ENCODE data around the gene JMJD1C. TPM values are rescaled to one million over a fixed set of nuclear protein-coding genes. Genes with fewer than 3 reads are reported as not detected.
A peak's percentile ranks its signal among the peaks of the same experiment; 100 is the strongest.
"Not testable (repeated sequence)": the region's sequence is repeated elsewhere in the genome, so short reads cannot be mapped to it uniquely, and the experiment has no call there.

The JMJD1C gene
- total RNA-seq, 1 experiment from 2014 or later: 139 TPM

GRCh38 chr10:63288170-63288569 is 177.6 kb downstream of the JMJD1C start:
- no peaks in the 10 kb centered on the region for H3K9me2 ChIP-seq (replicated peaks; ENCODE audit: low read length)
- H3K27me3 ChIP-seq (ENCODE audit: low read length): no peaks in the 10 kb centered on the region
- no peak overlapping the region for H3K27ac ChIP-seq (ENCODE audit: low read length)
- no peak overlapping the region for H2AFZ ChIP-seq (ENCODE audit: low read length)
- H3K4me3 ChIP-seq (ENCODE audit: low read length): no peak overlapping the region
- ChIA-PET POLR2A (ENCODE audit: unreplicated experiment) (no interaction called here), CTCF (no interaction called here)
- ATAC-seq (no peak), DNase-seq (no peak)
- peaks cover 15% of the 10 kb centered on the region; the same call in 1 of the 2 replicates for H3K36me3 ChIP-seq (ENCODE audit: low read depth, low read length)
- TF ChIP-seq CTCF (conservative IDR thresholded peaks at IDR 0.05; ENCODE audit: low read depth, low read length): no peak
- no peak for TF ChIP-seq EZH2 (IDR thresholded peaks at IDR 0.05; ENCODE audit: low read length, unreplicated experiment)
- no peak for TF ChIP-seq EZH2phosphoT487 (IDR thresholded peaks at IDR 0.05; ENCODE audit: borderline replicate concordance, low read length)
- peaks cover 9% of the 10 kb centered on the region; the same call in 1 of the 2 replicates for H3K9me3 ChIP-seq (ENCODE audit: low read length)
- H3K4me1 ChIP-seq (ENCODE audit: insufficient read depth, low read length): peaks cover 6% of the 10 kb centered on the region
- no peak overlapping the region for H3K9ac ChIP-seq (ENCODE audit: low read length)
- peaks cover 13% of the 10 kb centered on the region; the same call in 1 of the 2 replicates for H3K79me2 ChIP-seq (ENCODE audit: low read length)
- BruUV-seq (replicated peaks): no TSS peak
- intact Hi-C loops (cut with micrococcal nuclease): loop anchor here (5.0 kb wide), 1 partner anchor 69 kb away; no protein-coding TSS in a partner anchor
- H3F3A ChIP-seq (ENCODE audit: low read length, unreplicated experiment): peaks cover 4% of the 10 kb centered on the region
- no peaks in the 10 kb centered on the region for H4K20me1 ChIP-seq (ENCODE audit: low read length)
- no peak overlapping the region for H3K4me2 ChIP-seq (ENCODE audit: low read length)

GRCh38 chr10:63286754-63287264 is 179.0 kb downstream of the JMJD1C start:
- H3K27ac ChIP-seq (ENCODE audit: low read length): no peak overlapping the region
- TF ChIP-seq CTCF (conservative IDR thresholded peaks at IDR 0.05; ENCODE audit: low read depth, low read length): no peak
- TF ChIP-seq EZH2 (IDR thresholded peaks at IDR 0.05; ENCODE audit: low read length, unreplicated experiment): no peak
- TF ChIP-seq EZH2phosphoT487 (IDR thresholded peaks at IDR 0.05; ENCODE audit: borderline replicate concordance, low read length): no peak
- H3F3A ChIP-seq (ENCODE audit: low read length, unreplicated experiment): peaks cover 4% of the 10 kb centered on the region
- H4K20me1 ChIP-seq (ENCODE audit: low read length): no peaks in the 10 kb centered on the region
- peaks cover 9% of the 10 kb centered on the region; the same call in 1 of the 2 replicates for H3K9me3 ChIP-seq (ENCODE audit: low read length)
- H3K9ac ChIP-seq (ENCODE audit: low read length): no peak overlapping the region
- intact Hi-C loops (cut with micrococcal nuclease): loop anchor here (5.0 kb wide), 1 partner anchor 70 kb away; no protein-coding TSS in a partner anchor
- no peak overlapping the region for H3K4me3 ChIP-seq (ENCODE audit: low read length)
- ChIA-PET POLR2A (ENCODE audit: unreplicated experiment) (interaction anchor here (0.6 to 0.8 kb wide), 2 partner anchors 18 to 116 kb away, joined by 4 to 5 read pairs; no protein-coding TSS in a partner anchor), CTCF (no interaction called here)
- H3K4me2 ChIP-seq (ENCODE audit: low read length): 0 out of 2 replicates have a peak overlapping the region, but pooled peaks have one; percentile 8
- H3K79me2 ChIP-seq (ENCODE audit: low read length): peaks cover 15% of the 10 kb centered on the region; the same call in 1 of the 2 replicates
- DNase-seq: peak; percentile 99
- no peaks in the 10 kb centered on the region for H3K27me3 ChIP-seq (ENCODE audit: low read length)
- BruUV-seq (replicated peaks): no TSS peak
- H2AFZ ChIP-seq (ENCODE audit: low read length): no peak overlapping the region
- peak; percentile 54 for ATAC-seq
- H3K36me3 ChIP-seq (ENCODE audit: low read depth, low read length): peaks cover 15% of the 10 kb centered on the region; the same call in 1 of the 2 replicates
- peaks cover 6% of the 10 kb centered on the region for H3K4me1 ChIP-seq (ENCODE audit: insufficient read depth, low read length)
- no peaks in the 10 kb centered on the region for H3K9me2 ChIP-seq (replicated peaks; ENCODE audit: low read length)

DNA sequence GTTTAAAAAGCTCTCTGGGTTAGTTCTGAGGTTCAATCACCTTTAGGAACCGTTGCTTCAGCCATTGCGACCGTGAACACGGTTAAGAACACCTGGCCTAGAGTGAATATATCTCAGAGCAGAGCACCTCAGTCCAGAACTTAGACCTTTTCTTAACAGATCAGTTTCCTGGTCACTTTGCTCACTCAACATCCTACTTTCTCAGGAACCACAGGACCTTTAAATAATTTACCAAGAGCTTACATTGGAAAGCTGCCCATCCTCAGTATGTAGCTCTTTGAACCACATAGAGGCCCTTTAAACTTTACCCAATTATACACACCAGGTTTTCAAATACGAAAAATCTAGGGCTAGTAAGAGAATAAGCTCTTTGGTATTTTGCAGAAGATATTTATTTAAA is 179.4 kb downstream of the JMJD1C start:
- Histone ChIP-seq H3K79me2 (ENCODE audit: low read length) (peaks cover 16% of the 10 kb centered on the region; the same call in 1 of the 2 replicates), H4K20me1 (ENCODE audit: low read length) (no peaks in the 10 kb centered on the region), H3K4me1 (ENCODE audit: insufficient read depth, low read length) (peaks cover 6% of the 10 kb centered on the region), H3K4me2 (ENCODE audit: low read length) (no peak overlapping the region), H3K4me3 (ENCODE audit: low read length) (no peak overlapping the region), H3K27me3 (ENCODE audit: low read length) (no peaks in the 10 kb centered on the region), H3K9me3 (ENCODE audit: low read length) (peaks cover 9% of the 10 kb centered on the region; the same call in 1 of the 2 replicates), H3K36me3 (ENCODE audit: low read depth, low read length) (peaks cover 15% of the 10 kb centered on the region; the same call in 1 of the 2 replicates), H3K9me2 (replicated peaks; ENCODE audit: low read length) (no peaks in the 10 kb centered on the region), H3K27ac (ENCODE audit: low read length) (no peak overlapping the region), H2AFZ (ENCODE audit: low read length) (no peak overlapping the region), H3K9ac (ENCODE audit: low read length) (no peak overlapping the region), H3F3A (ENCODE audit: low read length, unreplicated experiment) (peaks cover 4% of the 10 kb centered on the region)
- no TSS peak for BruUV-seq (replicated peaks)
- DNase-seq (no peak), ATAC-seq (no peak)
- no peak for TF ChIP-seq EZH2 (IDR thresholded peaks at IDR 0.05; ENCODE audit: low read length, unreplicated experiment)
- TF ChIP-seq CTCF (conservative IDR thresholded peaks at IDR 0.05; ENCODE audit: low read depth, low read length): no peak
- no peak for TF ChIP-seq EZH2phosphoT487 (IDR thresholded peaks at IDR 0.05; ENCODE audit: borderline replicate concordance, low read length)
- ChIA-PET CTCF (no interaction called here), POLR2A (ENCODE audit: unreplicated experiment) (no interaction called here)
- intact Hi-C loops (cut with micrococcal nuclease): loop anchor here (5.0 kb wide), 1 partner anchor 71 kb away; no protein-coding TSS in a partner anchor

DNA sequence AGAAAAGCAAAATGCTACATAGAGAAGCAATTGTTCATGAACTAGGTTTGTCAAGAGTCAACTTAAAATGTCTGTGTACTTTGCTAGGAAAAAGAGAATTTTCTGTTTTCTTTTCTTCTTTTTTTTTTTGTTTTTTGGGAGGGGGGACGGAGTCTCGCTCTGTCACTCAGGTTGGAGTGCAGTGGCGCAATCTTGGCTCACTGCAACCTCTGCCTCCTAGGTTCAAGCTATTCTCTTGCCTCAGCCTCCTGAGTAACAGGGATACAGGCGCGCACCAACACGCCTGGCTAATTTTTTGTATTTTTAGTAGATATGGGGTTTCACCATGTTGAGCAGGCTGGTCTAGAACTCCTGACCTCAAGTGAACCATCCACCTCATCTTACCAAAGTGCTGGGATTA is 181.9 kb downstream of the JMJD1C start:
- DNase-seq; H3K27ac ChIP-seq (ENCODE audit: low read length); ATAC-seq; H3K4me1 ChIP-seq (ENCODE audit: insufficient read depth, low read length); intact Hi-C loops (cut with micrococcal nuclease); H3K4me2 ChIP-seq (ENCODE audit: low read length); H3K9me2 ChIP-seq (replicated peaks; ENCODE audit: low read length); H2AFZ ChIP-seq (ENCODE audit: low read length); H3K9ac ChIP-seq (ENCODE audit: low read length); H3K4me3 ChIP-seq (ENCODE audit: low read length); H3F3A ChIP-seq (ENCODE audit: low read length, unreplicated experiment); BruUV-seq (replicated peaks); H3K9me3 ChIP-seq (ENCODE audit: low read length); H4K20me1 ChIP-seq (ENCODE audit: low read length); H3K27me3 ChIP-seq (ENCODE audit: low read length): not testable (repeated sequence)
- H3K36me3 ChIP-seq (ENCODE audit: low read depth, low read length): peaks cover 15% of the 10 kb centered on the region; the same call in 1 of the 2 replicates
- ChIA-PET POLR2A (ENCODE audit: unreplicated experiment) (interaction anchor here (0.5 kb wide), 1 partner anchor 15 kb away, joined by 4 read pairs; no protein-coding TSS in a partner anchor), CTCF (interaction anchor here (0.7 kb wide), 1 partner anchor 118 kb away, joined by 12 read pairs; no protein-coding TSS in a partner anchor)
- H3K79me2 ChIP-seq (ENCODE audit: low read length): peaks cover 16% of the 10 kb centered on the region; the same call in 1 of the 2 replicates

All from PC-3 (cell line).